ENCODE data around the gene MED13.

MED13 gene

GRCh38 chr17:62090021-62090824, 25.1 kb upstream of the MED13 start:
- Histone ChIP-seq H4K91ac (ENCODE audit: low read depth, low read length, poor library complexity) (no peak overlapping the region), H3K79me1 (ENCODE audit: low read depth, low read length) (no peaks in the 10 kb centered on the region), H3K14ac (ENCODE audit: low read length) (no peak overlapping the region), H2BK5ac (ENCODE audit: low read length) (no peak overlapping the region), H3K4ac (ENCODE audit: low read length) (no peak overlapping the region), H3K18ac (ENCODE audit: low read length) (no peak overlapping the region), H3K27me3 (ENCODE audit: control insufficient read depth in 3 of 3, insufficient read depth in 3 of 3, low read depth in 1 of 3, low read length in 3 of 3) (no peaks in the 10 kb centered on the region), H3K23ac (ENCODE audit: low read depth, low read length, poor library complexity) (no peak overlapping the region), H3K27ac (replicated peaks; ENCODE audit: low read length) (no peak overlapping the region), H2BK120ac (ENCODE audit: low read depth, low read length) (no peak overlapping the region), H2BK15ac (ENCODE audit: low read length) (no peak overlapping the region), H2AFZ (ENCODE audit: low read length) (no peak overlapping the region), H3K4me3 (ENCODE audit: low read length in 2 of 2) (no peak overlapping the region), H3K4me1 (ENCODE audit: control insufficient read depth in 2 of 2, insufficient read depth in 1 of 2, low read depth in 1 of 2, low read length in 2 of 2) (no peaks in the 10 kb centered on the region), H3K9ac (ENCODE audit: low read depth, low read length, poor library complexity) (no peak overlapping the region), H4K8ac (ENCODE audit: low read depth, low read length) (no peak overlapping the region), H2BK12ac (ENCODE audit: low read length) (no peak overlapping the region), H3K9me3 (replicated peaks in 1 of 2; ENCODE audit: control insufficient read depth in 2 of 2, insufficient read depth in 1 of 2, low read depth in 1 of 2, low read length in 2 of 2) (no peaks in the 10 kb centered on the region), H3K36me3 (replicated peaks in 1 of 2; ENCODE audit: control insufficient read depth in 2 of 2, insufficient read depth in 2 of 2, low read length in 2 of 2) (no peaks in the 10 kb centered on the region), H3K4me2 (ENCODE audit: insufficient read depth, low read length, poor library complexity, severe bottlenecking) (no peak overlapping the region), H2AK5ac (ENCODE audit: low read depth, low read length) (no peak overlapping the region)
- no CpG with 5 or more reads among the region's 7 CpGs for WGBS, 2 donors (ENCODE audit: extremely low coverage in 2 of 2, insufficient read length in 2 of 2, insufficient replicate concordance in 1 of 2)
- no peak for DNase-seq (ENCODE audit: low spot score)

DNA sequence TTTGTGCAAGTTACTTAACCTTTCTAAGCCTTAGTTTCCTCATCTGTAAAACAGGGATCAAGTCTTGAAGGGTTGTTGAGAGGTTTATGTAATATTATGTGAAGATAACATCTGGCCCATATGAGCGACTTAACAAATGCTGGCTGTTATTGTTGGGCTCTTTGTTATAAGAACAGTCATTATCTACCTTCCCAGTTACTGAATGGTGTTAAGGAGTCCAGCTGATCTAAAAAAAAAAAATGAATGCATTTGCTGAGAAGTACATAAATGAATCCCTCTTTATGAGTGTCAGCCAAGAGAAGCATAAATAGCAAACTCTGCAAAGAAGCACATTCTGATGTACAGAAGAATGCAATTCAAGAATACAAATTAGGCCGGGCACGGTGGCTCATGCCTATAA, 24.3 kb upstream of the MED13 start:
- no CpG with 5 or more reads among the region's 3 CpGs for WGBS, 2 donors (ENCODE audit: extremely low coverage in 2 of 2, insufficient read length in 2 of 2, insufficient replicate concordance in 1 of 2)
- Histone ChIP-seq H2BK5ac (ENCODE audit: low read length) (no peak overlapping the region), H2BK12ac (ENCODE audit: low read length) (no peak overlapping the region), H3K4ac (ENCODE audit: low read length) (no peak overlapping the region), H3K18ac (ENCODE audit: low read length) (no peak overlapping the region), H4K8ac (ENCODE audit: low read depth, low read length) (no peak overlapping the region), H3K14ac (ENCODE audit: low read length) (no peak overlapping the region), H3K27ac (replicated peaks; ENCODE audit: low read length) (no peak overlapping the region), H2AFZ (ENCODE audit: low read length) (no peak overlapping the region), H2BK15ac (ENCODE audit: low read length) (no peak overlapping the region), H3K27me3 (ENCODE audit: control insufficient read depth in 3 of 3, insufficient read depth in 3 of 3, low read depth in 1 of 3, low read length in 3 of 3) (no peaks in the 10 kb centered on the region), H3K9ac (ENCODE audit: low read depth, low read length, poor library complexity) (no peak overlapping the region), H4K91ac (ENCODE audit: low read depth, low read length, poor library complexity) (no peak overlapping the region), H3K4me3 (ENCODE audit: low read length in 2 of 2) (no peak overlapping the region), H3K79me1 (ENCODE audit: low read depth, low read length) (no peaks in the 10 kb centered on the region), H2AK5ac (ENCODE audit: low read depth, low read length) (no peak overlapping the region), H3K9me3 (replicated peaks in 1 of 2; ENCODE audit: control insufficient read depth in 2 of 2, insufficient read depth in 1 of 2, low read depth in 1 of 2, low read length in 2 of 2) (no peaks in the 10 kb centered on the region), H3K4me2 (ENCODE audit: insufficient read depth, low read length, poor library complexity, severe bottlenecking) (no peak overlapping the region), H2BK120ac (ENCODE audit: low read depth, low read length) (no peak overlapping the region), H3K23ac (ENCODE audit: low read depth, low read length, poor library complexity) (no peak overlapping the region), H3K36me3 (replicated peaks in 1 of 2; ENCODE audit: control insufficient read depth in 2 of 2, insufficient read depth in 2 of 2, low read length in 2 of 2) (no peaks in the 10 kb centered on the region), H3K4me1 (ENCODE audit: control insufficient read depth in 2 of 2, insufficient read depth in 1 of 2, low read depth in 1 of 2, low read length in 2 of 2) (no peaks in the 10 kb centered on the region)
- DNase-seq (ENCODE audit: low spot score) = no peak

GRCh38 chr17:62086737-62087136, 21.7 kb upstream of the MED13 start:
- no peak overlapping the region for H3K4me3 ChIP-seq (ENCODE audit: low read length in 2 of 2)
- H3K4ac ChIP-seq (ENCODE audit: low read length) = no peak overlapping the region
- H3K9ac ChIP-seq (ENCODE audit: low read depth, low read length, poor library complexity) = no peak overlapping the region
- H2BK120ac ChIP-seq (ENCODE audit: low read depth, low read length) = no peak overlapping the region
- H4K91ac ChIP-seq (ENCODE audit: low read depth, low read length, poor library complexity) = no peak overlapping the region
- H3K23ac ChIP-seq (ENCODE audit: low read depth, low read length, poor library complexity) = no peak overlapping the region
- no peaks in the 10 kb centered on the region for H3K4me1 ChIP-seq (ENCODE audit: control insufficient read depth in 2 of 2, insufficient read depth in 1 of 2, low read depth in 1 of 2, low read length in 2 of 2)
- H2AK5ac ChIP-seq (ENCODE audit: low read depth, low read length) = no peak overlapping the region
- H3K36me3 ChIP-seq (replicated peaks in 1 of 2; ENCODE audit: control insufficient read depth in 2 of 2, insufficient read depth in 2 of 2, low read length in 2 of 2) = no peaks in the 10 kb centered on the region
- no peak overlapping the region for H3K4me2 ChIP-seq (ENCODE audit: insufficient read depth, low read length, poor library complexity, severe bottlenecking)
- no peak overlapping the region for H2BK12ac ChIP-seq (ENCODE audit: low read length)
- no peak overlapping the region for H4K8ac ChIP-seq (ENCODE audit: low read depth, low read length)
- no peak overlapping the region for H3K18ac ChIP-seq (ENCODE audit: low read length)
- H3K27me3 ChIP-seq (ENCODE audit: control insufficient read depth in 3 of 3, insufficient read depth in 3 of 3, low read depth in 1 of 3, low read length in 3 of 3) = no peaks in the 10 kb centered on the region
- H2BK15ac ChIP-seq (ENCODE audit: low read length) = no peak overlapping the region
- no peak overlapping the region for H2AFZ ChIP-seq (ENCODE audit: low read length)
- H2BK5ac ChIP-seq (ENCODE audit: low read length) = no peak overlapping the region
- H3K9me3 ChIP-seq (replicated peaks in 1 of 2; ENCODE audit: control insufficient read depth in 2 of 2, insufficient read depth in 1 of 2, low read depth in 1 of 2, low read length in 2 of 2) = no peaks in the 10 kb centered on the region
- WGBS, 2 donors (ENCODE audit: extremely low coverage in 2 of 2, insufficient read length in 2 of 2, insufficient replicate concordance in 1 of 2) = no CpG with 5 or more reads among the region's 2 CpGs
- H3K14ac ChIP-seq (ENCODE audit: low read length) = no peak overlapping the region
- DNase-seq (ENCODE audit: low spot score) = no peak
- no peak overlapping the region for H3K27ac ChIP-seq (replicated peaks; ENCODE audit: low read length)
- no peaks in the 10 kb centered on the region for H3K79me1 ChIP-seq (ENCODE audit: low read depth, low read length)

- Histone ChIP-seq H3K4me2 (ENCODE audit: insufficient read depth, low read length, poor library complexity, severe bottlenecking) (no peak overlapping the region), H2BK120ac (ENCODE audit: low read depth, low read length) (no peak overlapping the region), H4K91ac (ENCODE audit: low read depth, low read length, poor library complexity) (no peak overlapping the region), H3K18ac (ENCODE audit: low read length) (no peak overlapping the region), H3K4ac (ENCODE audit: low read length) (no peak overlapping the region), H3K4me3 (ENCODE audit: low read length in 2 of 2) (no peak overlapping the region), H3K4me1 (ENCODE audit: control insufficient read depth in 2 of 2, insufficient read depth in 1 of 2, low read depth in 1 of 2, low read length in 2 of 2) (no peaks in the 10 kb centered on the region), H2BK15ac (ENCODE audit: low read length) (no peak overlapping the region), H3K27ac (replicated peaks; ENCODE audit: low read length) (no peak overlapping the region), H3K9me3 (replicated peaks in 1 of 2; ENCODE audit: control insufficient read depth in 2 of 2, insufficient read depth in 1 of 2, low read depth in 1 of 2, low read length in 2 of 2) (no peaks in the 10 kb centered on the region), H2BK5ac (ENCODE audit: low read length) (no peak overlapping the region), H2AFZ (ENCODE audit: low read length) (no peak overlapping the region), H3K36me3 (replicated peaks in 1 of 2; ENCODE audit: control insufficient read depth in 2 of 2, insufficient read depth in 2 of 2, low read length in 2 of 2) (no peaks in the 10 kb centered on the region), H3K27me3 (ENCODE audit: control insufficient read depth in 3 of 3, insufficient read depth in 3 of 3, low read depth in 1 of 3, low read length in 3 of 3) (no peaks in the 10 kb centered on the region), H4K8ac (ENCODE audit: low read depth, low read length) (no peak overlapping the region), H3K23ac (ENCODE audit: low read depth, low read length, poor library complexity) (no peak overlapping the region), H3K79me1 (ENCODE audit: low read depth, low read length) (no peaks in the 10 kb centered on the region), H3K14ac (ENCODE audit: low read length) (no peak overlapping the region), H3K9ac (ENCODE audit: low read depth, low read length, poor library complexity) (no peak overlapping the region), H2AK5ac (ENCODE audit: low read depth, low read length) (no peak overlapping the region), H2BK12ac (ENCODE audit: low read length) (no peak overlapping the region)
- WGBS, 2 donors (ENCODE audit: extremely low coverage in 2 of 2, insufficient read length in 2 of 2, insufficient replicate concordance in 1 of 2) = no CpG with 5 or more reads among the region's 7 CpGs
- DNase-seq (ENCODE audit: low spot score) = no peak
These were observed 20.7 kb upstream of the MED13 start for GRCh38 chr17:62085511-62086408.
